Measurements from ENCODE around the gene ELMOD1.

ELMOD1 gene

GRCh38 chr11:107624983-107625684 lies 34.2 kb downstream of the ELMOD1 start:
- Histone ChIP-seq H3K18ac (ENCODE audit: low read length) (no peak overlapping the region), H2BK120ac (ENCODE audit: low read depth, low read length) (no peak overlapping the region), H3K4me3 (ENCODE audit: low read length) (no peak overlapping the region), H3K79me2 (ENCODE audit: control insufficient read depth, insufficient read depth, low read length) (no peaks in the 10 kb centered on the region), H4K8ac (ENCODE audit: low read depth, low read length) (no peak overlapping the region), H3K4ac (ENCODE audit: low read depth, low read length) (no peak overlapping the region), H3K4me2 (ENCODE audit: low read length) (no peak overlapping the region), H3K4me1 (ENCODE audit: control insufficient read depth, low read depth, low read length) (peaks cover 7% of the 10 kb centered on the region), H4K5ac (ENCODE audit: low read length) (no peak overlapping the region), H3K56ac (ENCODE audit: low read length) (no peak overlapping the region), H3K23ac (ENCODE audit: low read length) (no peak overlapping the region), H2BK15ac (replicated peaks; ENCODE audit: low read depth) (no peak overlapping the region), H3K27ac (ENCODE audit: low read depth, low read length) (no peak overlapping the region), H3K9ac (ENCODE audit: low read length) (no peak overlapping the region), H2BK5ac (ENCODE audit: low read length) (no peak overlapping the region), H3K27me3 (ENCODE audit: insufficient read depth, low read length, poor library complexity) (no peaks in the 10 kb centered on the region), H2AK5ac (ENCODE audit: low read length) (no peak overlapping the region), H3K36me3 (ENCODE audit: control insufficient read depth, insufficient read depth, low read length) (no peaks in the 10 kb centered on the region), H3K79me1 (ENCODE audit: low read length) (no peaks in the 10 kb centered on the region)
- no CpG with 5 or more reads among the region's 10 CpGs for WGBS (ENCODE audit: extremely low coverage, insufficient coverage, low lambda C conversion rate)
- DNase-seq: no peak

- Histone ChIP-seq H4K8ac (ENCODE audit: low read depth, low read length) (no peak overlapping the region), H3K56ac (ENCODE audit: low read length) (no peak overlapping the region), H3K79me2 (ENCODE audit: control insufficient read depth, insufficient read depth, low read length) (no peaks in the 10 kb centered on the region), H3K9ac (ENCODE audit: low read length) (no peak overlapping the region), H3K36me3 (ENCODE audit: control insufficient read depth, insufficient read depth, low read length) (no peaks in the 10 kb centered on the region), H3K18ac (ENCODE audit: low read length) (no peak overlapping the region), H2BK5ac (ENCODE audit: low read length) (no peak overlapping the region), H3K27me3 (ENCODE audit: insufficient read depth, low read length, poor library complexity) (no peaks in the 10 kb centered on the region), H3K79me1 (ENCODE audit: low read length) (no peaks in the 10 kb centered on the region), H2AK5ac (ENCODE audit: low read length) (no peak overlapping the region), H3K4me3 (ENCODE audit: low read length) (no peak overlapping the region), H4K5ac (ENCODE audit: low read length) (no peak overlapping the region), H2BK15ac (replicated peaks; ENCODE audit: low read depth) (no peak overlapping the region), H3K4me2 (ENCODE audit: low read length) (no peak overlapping the region), H3K27ac (ENCODE audit: low read depth, low read length) (no peak overlapping the region), H3K23ac (ENCODE audit: low read length) (no peak overlapping the region), H3K4ac (ENCODE audit: low read depth, low read length) (no peak overlapping the region), H2BK120ac (ENCODE audit: low read depth, low read length) (no peak overlapping the region), H3K4me1 (ENCODE audit: control insufficient read depth, low read depth, low read length) (peaks cover 7% of the 10 kb centered on the region)
- DNase-seq: no peak
- WGBS (ENCODE audit: extremely low coverage, insufficient coverage, low lambda C conversion rate): no CpG with 5 or more reads among the region's 2 CpGs
Observed at GRCh38 chr11:107625685-107625989, 34.7 kb downstream of the ELMOD1 start.

DNA sequence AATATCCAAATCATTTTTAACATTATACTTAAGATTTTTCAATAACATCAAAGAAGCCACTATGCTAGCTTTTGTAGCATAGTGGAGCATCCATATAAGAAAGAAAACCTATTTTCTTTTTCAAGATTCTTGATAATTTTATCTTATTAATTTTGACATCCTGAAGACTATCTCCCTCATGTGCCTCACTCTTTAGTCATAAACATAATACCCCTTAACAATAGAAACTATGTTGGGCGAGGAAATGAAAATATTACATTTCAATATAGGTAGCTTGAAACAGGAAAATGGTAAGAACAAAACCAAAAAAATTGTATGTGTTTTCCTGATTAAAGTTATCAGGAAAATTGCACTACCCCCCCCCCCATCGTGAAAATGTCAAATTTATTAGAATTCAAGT lies 40.1 kb downstream of the ELMOD1 start:
- Histone ChIP-seq H3K27ac (ENCODE audit: low read depth, low read length) (no peak overlapping the region), H3K4me2 (ENCODE audit: low read length) (no peak overlapping the region), H4K8ac (ENCODE audit: low read depth, low read length) (no peak overlapping the region), H2BK15ac (replicated peaks; ENCODE audit: low read depth) (no peak overlapping the region), H3K4me1 (ENCODE audit: control insufficient read depth, low read depth, low read length) (no peaks in the 10 kb centered on the region), H2BK5ac (ENCODE audit: low read length) (no peak overlapping the region), H3K27me3 (ENCODE audit: insufficient read depth, low read length, poor library complexity) (no peaks in the 10 kb centered on the region), H3K36me3 (ENCODE audit: control insufficient read depth, insufficient read depth, low read length) (no peaks in the 10 kb centered on the region), H3K56ac (ENCODE audit: low read length) (no peak overlapping the region), H3K23ac (ENCODE audit: low read length) (no peak overlapping the region), H3K18ac (ENCODE audit: low read length) (no peak overlapping the region), H2BK120ac (ENCODE audit: low read depth, low read length) (no peak overlapping the region), H4K5ac (ENCODE audit: low read length) (no peak overlapping the region), H3K79me2 (ENCODE audit: control insufficient read depth, insufficient read depth, low read length) (no peaks in the 10 kb centered on the region), H3K9ac (ENCODE audit: low read length) (no peak overlapping the region), H2AK5ac (ENCODE audit: low read length) (no peak overlapping the region), H3K79me1 (ENCODE audit: low read length) (no peaks in the 10 kb centered on the region), H3K4ac (ENCODE audit: low read depth, low read length) (no peak overlapping the region), H3K4me3 (ENCODE audit: low read length) (no peak overlapping the region)
- DNase-seq: no peak
- WGBS (ENCODE audit: extremely low coverage, insufficient coverage, low lambda C conversion rate): no CpG with 5 or more reads among the region's 2 CpGs

- Histone ChIP-seq H3K36me3 (ENCODE audit: control insufficient read depth, insufficient read depth, low read length) (no peaks in the 10 kb centered on the region), H3K27me3 (ENCODE audit: insufficient read depth, low read length, poor library complexity) (no peaks in the 10 kb centered on the region), H3K56ac (ENCODE audit: low read length) (no peak overlapping the region), H4K5ac (ENCODE audit: low read length) (no peak overlapping the region), H2AK5ac (ENCODE audit: low read length) (no peak overlapping the region), H3K4me2 (ENCODE audit: low read length) (no peak overlapping the region), H2BK15ac (replicated peaks; ENCODE audit: low read depth) (no peak overlapping the region), H3K18ac (ENCODE audit: low read length) (no peak overlapping the region), H3K79me2 (ENCODE audit: control insufficient read depth, insufficient read depth, low read length) (no peaks in the 10 kb centered on the region), H2BK5ac (ENCODE audit: low read length) (no peak overlapping the region), H3K23ac (ENCODE audit: low read length) (no peak overlapping the region), H4K8ac (ENCODE audit: low read depth, low read length) (no peak overlapping the region), H3K4ac (ENCODE audit: low read depth, low read length) (no peak overlapping the region), H3K9ac (ENCODE audit: low read length) (no peak overlapping the region), H3K27ac (ENCODE audit: low read depth, low read length) (no peak overlapping the region), H2BK120ac (ENCODE audit: low read depth, low read length) (no peak overlapping the region), H3K79me1 (ENCODE audit: low read length) (no peaks in the 10 kb centered on the region), H3K4me1 (ENCODE audit: control insufficient read depth, low read depth, low read length) (no peaks in the 10 kb centered on the region), H3K4me3 (ENCODE audit: low read length) (no peak overlapping the region)
- WGBS (ENCODE audit: extremely low coverage, insufficient coverage, low lambda C conversion rate): no CpG with 5 or more reads among the region's 2 CpGs
- DNase-seq: no peak
Observed at GRCh38 chr11:107631931-107632330, 41.0 kb downstream of the ELMOD1 start.

DNA sequence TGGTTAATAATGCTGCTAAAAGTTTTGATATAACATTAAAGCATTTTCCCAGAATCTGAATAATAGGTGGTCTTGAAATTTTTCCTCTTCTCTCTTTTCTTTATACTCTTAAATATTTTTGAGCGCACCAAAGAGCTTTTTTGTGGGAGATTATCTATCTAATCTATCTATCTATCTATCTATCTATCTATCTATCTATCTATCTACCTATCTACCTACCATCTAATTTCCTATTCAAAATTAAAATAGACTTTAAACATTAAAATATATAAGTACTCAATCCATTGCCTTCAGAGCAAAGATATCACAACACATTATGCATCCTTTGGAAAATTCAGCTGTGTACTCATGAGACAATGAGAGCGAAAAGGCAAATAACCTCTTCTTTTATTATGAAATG lies 55.8 kb downstream of the ELMOD1 start:
- no CpG with 5 or more reads among the region's 2 CpGs for WGBS (ENCODE audit: extremely low coverage, insufficient coverage, low lambda C conversion rate)
- Histone ChIP-seq H3K56ac (ENCODE audit: low read length) (no peak overlapping the region), H3K4me3 (ENCODE audit: low read length) (no peak overlapping the region), H3K23ac (ENCODE audit: low read length) (no peak overlapping the region), H3K79me1 (ENCODE audit: low read length) (no peaks in the 10 kb centered on the region), H3K9ac (ENCODE audit: low read length) (no peak overlapping the region), H3K79me2 (ENCODE audit: control insufficient read depth, insufficient read depth, low read length) (no peaks in the 10 kb centered on the region), H4K5ac (ENCODE audit: low read length) (no peak overlapping the region), H3K27ac (ENCODE audit: low read depth, low read length) (no peak overlapping the region), H2AK5ac (ENCODE audit: low read length) (no peak overlapping the region), H2BK5ac (ENCODE audit: low read length) (no peak overlapping the region), H3K4ac (ENCODE audit: low read depth, low read length) (no peak overlapping the region), H3K4me1 (ENCODE audit: control insufficient read depth, low read depth, low read length) (no peaks in the 10 kb centered on the region), H2BK15ac (replicated peaks; ENCODE audit: low read depth) (no peak overlapping the region), H3K4me2 (ENCODE audit: low read length) (no peak overlapping the region), H2BK120ac (ENCODE audit: low read depth, low read length) (no peak overlapping the region), H3K18ac (ENCODE audit: low read length) (no peak overlapping the region), H4K8ac (ENCODE audit: low read depth, low read length) (no peak overlapping the region), H3K36me3 (ENCODE audit: control insufficient read depth, insufficient read depth, low read length) (no peaks in the 10 kb centered on the region), H3K27me3 (ENCODE audit: insufficient read depth, low read length, poor library complexity) (no peaks in the 10 kb centered on the region)
- no peak for DNase-seq

DNA sequence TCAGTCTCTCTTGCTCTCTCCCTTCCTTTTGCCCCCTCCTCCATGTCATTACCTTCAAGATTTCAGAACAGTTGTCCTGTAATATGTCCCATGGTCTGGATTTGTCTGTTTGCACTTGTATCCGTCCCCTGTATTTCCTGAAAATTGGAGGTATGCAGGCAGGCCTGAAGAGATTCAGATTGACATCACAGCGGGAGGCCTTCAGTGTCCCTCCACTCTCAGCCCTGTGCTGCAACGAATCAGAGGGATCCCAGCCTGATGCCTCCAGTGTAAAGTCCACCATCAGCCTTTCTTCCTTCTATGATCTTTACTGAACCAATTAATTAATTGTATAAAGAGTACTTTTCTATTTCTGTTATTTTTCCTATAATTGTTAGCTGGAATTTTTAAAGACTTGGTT lies 57.3 kb downstream of the ELMOD1 start:
- Histone ChIP-seq H3K27ac (ENCODE audit: low read depth, low read length) (no peak overlapping the region), H3K79me2 (ENCODE audit: control insufficient read depth, insufficient read depth, low read length) (no peaks in the 10 kb centered on the region), H3K36me3 (ENCODE audit: control insufficient read depth, insufficient read depth, low read length) (no peaks in the 10 kb centered on the region), H3K4me1 (ENCODE audit: control insufficient read depth, low read depth, low read length) (no peaks in the 10 kb centered on the region), H3K23ac (ENCODE audit: low read length) (no peak overlapping the region), H2BK15ac (replicated peaks; ENCODE audit: low read depth) (no peak overlapping the region), H4K5ac (ENCODE audit: low read length) (no peak overlapping the region), H3K9ac (ENCODE audit: low read length) (no peak overlapping the region), H3K79me1 (ENCODE audit: low read length) (no peaks in the 10 kb centered on the region), H3K4me3 (ENCODE audit: low read length) (no peak overlapping the region), H3K27me3 (ENCODE audit: insufficient read depth, low read length, poor library complexity) (no peaks in the 10 kb centered on the region), H2BK120ac (ENCODE audit: low read depth, low read length) (no peak overlapping the region), H2BK5ac (ENCODE audit: low read length) (no peak overlapping the region), H3K18ac (ENCODE audit: low read length) (no peak overlapping the region), H3K56ac (ENCODE audit: low read length) (no peak overlapping the region), H3K4ac (ENCODE audit: low read depth, low read length) (no peak overlapping the region), H3K4me2 (ENCODE audit: low read length) (no peak overlapping the region), H4K8ac (ENCODE audit: low read depth, low read length) (no peak overlapping the region), H2AK5ac (ENCODE audit: low read length) (no peak overlapping the region)
- WGBS (ENCODE audit: extremely low coverage, insufficient coverage, low lambda C conversion rate): no CpG with 5 or more reads among the region's 3 CpGs
- DNase-seq: peak; percentile 40
